Heart right ventricle (tissue), 16 donors: ENCODE results near the gene IAH1. TPM values are rescaled to one million over a fixed set of nuclear protein-coding genes. Genes with fewer than 3 reads are reported as not detected.

Experiments used
- ATAC-seq, 8 donors: fragments of 200-7000 bp; cut with Tn5 transposase; one replicate each; pipeline ENCODE4 v1.9.1; 2020; ENCODE audit warnings: mild to moderate bottlenecking in 8 of 8, moderate library complexity in 8 of 8, moderate number of reproducible peaks in 1 of 8
- DNase-seq, 2 donors: peaks; one replicate each; pipeline ENCODE4 v3.0.0-alpha.2; 2020
- H3K27ac ChIP-seq, 10 donors: fragments of 200-600 bp; sonication (generic) in 2 of 10; one replicate each; pipeline versions ENCODE4 v1.5.0 to v1.8.0; 2020 to 2022; ENCODE audit warnings: mild to moderate bottlenecking in 3 of 10
- H3K27me3 ChIP-seq, 7 donors: fragments of 200-600 bp; one replicate each; pipeline ENCODE4 v1.8.0; 2021 to 2022; ENCODE audit warnings: mild to moderate bottlenecking in 2 of 7
- H3K36me3 ChIP-seq, 9 donors: fragments of 200-600 bp; sonication (generic) in 1 of 9; one replicate each; pipeline versions ENCODE4 v1.5.0 to v1.8.0; 2020 to 2022; ENCODE audit warnings: mild to moderate bottlenecking in 2 of 9
- H3K4me1 ChIP-seq, 9 donors: fragments of 200-600 bp; sonication (generic) in 1 of 9; one replicate each; pipeline versions ENCODE4 v1.5.0 to v1.8.0; 2020 to 2022; ENCODE audit warnings: mild to moderate bottlenecking in 4 of 9
- H3K4me3 ChIP-seq, 10 donors: fragments of 200-600 bp; sonication (generic) in 2 of 10; one replicate each; pipeline versions ENCODE4 v1.5.0 to v1.8.0; 2020 to 2022; ENCODE audit warnings: mild to moderate bottlenecking in 7 of 10, moderate library complexity in 2 of 10
- H3K9me3 ChIP-seq, 11 donors: fragments of 200-600 bp in 10 of 11; sonication (generic) in 2 of 11; one replicate each; pipeline versions ENCODE4 v1.5.0 to v1.8.0; 2013 to 2022; ENCODE audit warnings: mild to moderate bottlenecking in 2 of 11, control low read depth in 1 of 11, moderate library complexity in 1 of 11
- CTCF ChIP-seq, 9 donors: fragments of 200-600 bp; sonication (generic) in 2 of 9; IDR thresholded peaks; one replicate each; pipeline versions ENCODE4 v1.5.0 to v1.8.0; 2021 to 2022; ENCODE audit warnings: antibody characterized with exemption in 9 of 9, mild to moderate bottlenecking in 5 of 9, moderate library complexity in 1 of 9
- WGBS, 2 donors: extraction: QIAGEN DNeasy Blood & Tissue Kit; methylation state at CpG; one replicate each; pipeline ENCODE4 v1.1.7; 2013; ENCODE audit warnings: inconsistent platforms in 1 of 2; 5-methylcytosine and 5-hydroxymethylcytosine counted together
- intact Hi-C, 10 donors: fragments of 100-400 bp; cut with DNase I; formaldehyde crosslinking; loops; one replicate each; pipeline versions ENCODE4 v1.11.1 to v1.14.2; 2022
- polyA plus RNA-seq, 2 donors: library from polyadenylated mRNA; stranded (reverse); fragments of 200-250 nt; gene quantifications; one replicate each; pipeline ENCODE4 v1.2.3, GENCODE V29; 2013
- total RNA-seq, 10 donors: library from RNA; stranded (reverse); fragmentation: NEBNext Ultra II Directional in 3 of 10; extraction: Animal tissue kit (Norgen Biotek cat#: 25700) in 3 of 10; gene quantifications; one replicate each; pipeline versions ENCODE4 v1.2.1 to v1.2.4, GENCODE V29; 2021 to 2023
- donor health status: Arrhythmogenic right ventricular cardiomyopathy.
- donor health status: ischemic (EF 13 %, LVEDD 7.1; RV severe dilation, severe dysfunction).
- donor health status: healthy with polysubstance abuse.
- donor health status: DM: no; HTN: yes; CAD: no.
- donor health status: DM: no; HTN: no; CAD: no.
- donor health status: ischemic (EF 25% LVEDD 6.9; RV normal size, moderate dysfunction).
- donor health status: ischemic (EF 25% LVEDD 5.7; RV mildly dilated, moderate dysfunction).
- donor health status: healthy.
- donor health status: DM: yes; HTN: yes; CAD: no.
- donor health status: Ischemic cardiomyopathy.
- donor health status: ischemic (EF 35%, LVEDD 5.7; RV mildly dilated, moderate dysfunction).
- donor health status: nonischemic (EF 11% LVEDD 7.7; RV severe dilation, severe dysfunction).
- donor health status: DM: yes; HTN: yes; CAD: no.
- donor health status: PGD.
- donor health status: ischemic (EF 29% LVEDD 5.4; RV normal size, mild dysfunction).
- donor health status: nonischemic (EF 23%, LVEDD 6.1; RV moderate dilation, normal function).

The IAH1 gene
- total and polyA plus RNA-seq, 12 donors, result 77.1 to 103 (median 87.7) TPM

GRCh38 chr2:9488583-9489547, 14.5 kb downstream of the IAH1 start:
- Histone ChIP-seq H3K4me1 (peaks cover 0 to 4% (median 0%) of the 10 kb centered on the region in 9 donors), H3K4me3 (no peak overlapping the region), H3K36me3 (peaks cover 0 to 100% (median 75%) of the 10 kb centered on the region in 9 donors), H3K27ac (no peak overlapping the region), H3K9me3 (no peaks in the 10 kb centered on the region), H3K27me3 (no peaks in the 10 kb centered on the region)
- no peak for TF ChIP-seq CTCF (IDR thresholded peaks at IDR 0.05)
- ATAC-seq, result no peak
- intact Hi-C loops, result no loop called here
- no peak for DNase-seq
- 100% methylated on average over 1 of the region's 1 CpG for WGBS, 2 donors

GRCh38 chr2:9490789-9491188, 16.4 kb downstream of the IAH1 start:
- DNase-seq, result no peak
- Histone ChIP-seq H3K4me3 (no peak overlapping the region), H3K27me3 (no peaks in the 10 kb centered on the region), H3K27ac (no peak overlapping the region), H3K9me3 (no peaks in the 10 kb centered on the region), H3K4me1 (peaks cover 0 to 4% (median 0%) of the 10 kb centered on the region in 9 donors), H3K36me3 (peaks cover 0 to 100% (median 71%) of the 10 kb centered on the region in 9 donors)
- no peak for TF ChIP-seq CTCF (IDR thresholded peaks at IDR 0.05)
- 92 to 93% methylated on average over 2 of the region's 2 CpGs for WGBS, 2 donors
- intact Hi-C loops, result no loop called here
- peak in 1 of 8 donors; percentile 5 for ATAC-seq

- H3K4me3 ChIP-seq, result no peak overlapping the region
- H3K27ac ChIP-seq, result no peak overlapping the region
- no peaks in the 10 kb centered on the region for H3K9me3 ChIP-seq
- peaks cover 0 to 4% (median under 1%) of the 10 kb centered on the region in 9 donors for H3K4me1 ChIP-seq
- WGBS, 2 donors, result 28 to 41% methylated on average over 2 of the region's 2 CpGs
- H3K36me3 ChIP-seq, result peaks cover 0 to 100% (median 58%) of the 10 kb centered on the region in 9 donors
- no peak for TF ChIP-seq CTCF (IDR thresholded peaks at IDR 0.05)
- H3K27me3 ChIP-seq, result no peaks in the 10 kb centered on the region
- DNase-seq (no peak), ATAC-seq (peak in 2 of 8 donors; percentile 23 to 46)
- intact Hi-C loops, result no loop called here
Observed at GRCh38 chr2:9492927-9493326, 18.6 kb downstream of the IAH1 start.

GRCh38 chr2:9493478-9493877, 19.1 kb downstream of the IAH1 start:
- peaks cover 0 to 100% (median 54%) of the 10 kb centered on the region in 9 donors for H3K36me3 ChIP-seq
- ATAC-seq (no peak), DNase-seq (no peak)
- H3K9me3 ChIP-seq, result no peaks in the 10 kb centered on the region
- H3K27me3 ChIP-seq, result no peaks in the 10 kb centered on the region
- WGBS, 2 donors, result 79 to 81% methylated on average over 3 of the region's 3 CpGs
- H3K27ac ChIP-seq, result no peak overlapping the region
- H3K4me3 ChIP-seq, result no peak overlapping the region
- no peak for TF ChIP-seq CTCF (IDR thresholded peaks at IDR 0.05)
- H3K4me1 ChIP-seq, result peaks cover 0 to 8% (median 4%) of the 10 kb centered on the region in 9 donors
- intact Hi-C loops, result no loop called here
